Astrocyte of the cerebellum (primary cell): ENCODE data around the gene CARD18.
A peak's percentile ranks its signal among the peaks of the same experiment; 100 is the strongest.

Source experiments
- DNase-seq: peaks from one replicate; pipeline ENCODE4 v3.0.0-alpha.2; 2011; ENCODE audit warnings: low read depth
- H3K4me3 ChIP-seq: 2 replicates; pipeline ENCODE4 v1.5.1; 2011; ENCODE audit warnings: mild to moderate bottlenecking, low read depth, low read length, moderate library complexity
- in situ Hi-C: cut with HindIII; loops from 2 replicates; pipeline ENCODE4 v1.10.0; 2017; ENCODE audit warnings: low sequenced_read_pairs
- TF ChIP-seq, protein P1 (sequence below): IDR thresholded peaks from 2 replicates; pipeline ENCODE4 v1.5.1; 2012; ENCODE audit warnings: low read length, low read depth, moderate library complexity, mild to moderate bottlenecking; ENCODE audit errors: missing control alignments

CARD18 gene

DNA sequence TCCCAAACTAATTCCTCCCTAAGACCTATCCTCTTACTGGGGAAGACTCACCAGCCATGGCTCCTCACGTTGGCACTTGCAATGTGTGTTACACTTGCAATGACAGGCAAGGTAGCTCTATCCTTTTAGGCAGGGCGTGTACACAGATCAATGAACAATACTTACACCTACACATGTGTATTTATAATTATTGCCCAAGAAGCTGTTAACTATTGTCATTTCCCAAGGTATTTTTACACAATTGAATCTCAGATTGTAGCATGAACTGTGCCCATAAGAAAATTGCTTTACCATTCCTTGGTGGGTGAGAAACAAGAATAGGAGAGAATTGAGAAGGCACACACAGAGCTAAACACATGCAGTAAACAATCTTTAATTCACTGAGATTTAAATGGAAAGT, at the start of gene CARD18:
Gene CARD18, minus strand, starts transcription at position 101 of the 400 bp plus-strand sequence. Its CDS starts 43 bp downstream, at position 58.
- no peak within 1 kb of the TSS for H3K4me3 ChIP-seq
- TF ChIP-seq, protein P1, sequence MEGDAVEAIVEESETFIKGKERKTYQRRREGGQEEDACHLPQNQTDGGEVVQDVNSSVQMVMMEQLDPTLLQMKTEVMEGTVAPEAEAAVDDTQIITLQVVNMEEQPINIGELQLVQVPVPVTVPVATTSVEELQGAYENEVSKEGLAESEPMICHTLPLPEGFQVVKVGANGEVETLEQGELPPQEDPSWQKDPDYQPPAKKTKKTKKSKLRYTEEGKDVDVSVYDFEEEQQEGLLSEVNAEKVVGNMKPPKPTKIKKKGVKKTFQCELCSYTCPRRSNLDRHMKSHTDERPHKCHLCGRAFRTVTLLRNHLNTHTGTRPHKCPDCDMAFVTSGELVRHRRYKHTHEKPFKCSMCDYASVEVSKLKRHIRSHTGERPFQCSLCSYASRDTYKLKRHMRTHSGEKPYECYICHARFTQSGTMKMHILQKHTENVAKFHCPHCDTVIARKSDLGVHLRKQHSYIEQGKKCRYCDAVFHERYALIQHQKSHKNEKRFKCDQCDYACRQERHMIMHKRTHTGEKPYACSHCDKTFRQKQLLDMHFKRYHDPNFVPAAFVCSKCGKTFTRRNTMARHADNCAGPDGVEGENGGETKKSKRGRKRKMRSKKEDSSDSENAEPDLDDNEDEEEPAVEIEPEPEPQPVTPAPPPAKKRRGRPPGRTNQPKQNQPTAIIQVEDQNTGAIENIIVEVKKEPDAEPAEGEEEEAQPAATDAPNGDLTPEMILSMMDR: no peak
- no peak for DNase-seq
- in situ Hi-C loops: no loop called here

DNA sequence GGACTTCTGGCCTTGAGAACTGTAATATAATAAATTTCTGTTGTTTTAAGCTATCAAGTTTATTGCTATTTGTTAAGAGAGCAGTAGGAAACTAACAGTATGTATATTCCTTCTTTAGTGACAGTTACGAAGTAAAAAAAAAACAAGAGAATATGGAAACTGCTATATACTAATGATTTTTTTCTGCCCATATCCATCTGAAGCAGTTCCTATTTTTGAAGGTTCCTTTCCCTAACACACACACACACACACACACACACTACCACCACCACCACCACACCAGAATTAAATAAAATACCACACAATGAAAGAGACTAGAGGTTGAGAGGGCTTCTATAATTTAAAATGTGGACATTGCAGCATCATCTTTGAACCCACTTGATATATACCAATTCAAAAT, 44.4 kb upstream of the CARD18 start:
- no peak overlapping the region for H3K4me3 ChIP-seq
- no peak for DNase-seq
- in situ Hi-C loops: no loop called here
- TF ChIP-seq, protein P1: no peak

- no peak for DNase-seq
- in situ Hi-C loops: no loop called here
- no peak overlapping the region for H3K4me3 ChIP-seq
- TF ChIP-seq, protein P1: no peak
These were observed 43.9 kb upstream of the CARD18 start for GRCh38 chr11:105183426-105183825.

DNA sequence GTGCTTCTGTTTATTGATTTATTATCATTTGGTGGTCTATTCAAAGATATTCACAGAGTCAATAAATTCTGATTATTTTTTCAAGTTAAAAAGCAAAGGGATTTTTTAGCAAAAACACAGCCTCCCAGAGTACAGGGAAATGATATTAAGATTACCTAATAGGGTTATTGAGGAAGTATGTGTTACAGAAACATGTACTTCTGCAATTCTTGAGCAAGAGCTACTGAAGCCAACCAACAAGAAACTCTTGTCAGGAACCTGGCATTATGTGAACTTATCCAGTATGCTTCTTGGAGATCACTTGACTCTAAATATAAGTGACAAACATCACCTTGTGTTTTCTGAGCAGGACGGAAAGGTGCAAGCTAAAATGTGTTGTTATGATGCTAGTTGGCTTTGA, 42.0 kb upstream of the CARD18 start:
- in situ Hi-C loops: no loop called here
- no peak for DNase-seq
- no peak overlapping the region for H3K4me3 ChIP-seq
- TF ChIP-seq, protein P1: no peak

- DNase-seq: peak; percentile 33
- TF ChIP-seq, protein P1: no peak
- in situ Hi-C loops: no loop called here
- no peak overlapping the region for H3K4me3 ChIP-seq
These were observed 41.5 kb upstream of the CARD18 start for GRCh38 chr11:105181100-105181499.

GRCh38 chr11:105179542-105180278, 40.1 kb upstream of the CARD18 start:
- in situ Hi-C loops: no loop called here
- TF ChIP-seq, protein P1: no peak
- DNase-seq: no peak
- H3K4me3 ChIP-seq: no peak overlapping the region
